Cardiac muscle cell (in vitro differentiated cells and primary cell): ENCODE results near the gene KLC1. TPM values are rescaled to one million over a fixed set of nuclear protein-coding genes. Genes with fewer than 3 reads are reported as not detected.

Experiments used
- DNase-seq, 2 donors: peaks; one replicate each; pipeline versions ENCODE4 v3.0.0 to v3.0.0-alpha.2; 2010 to 2017; ENCODE audit warnings: low read depth in 1 of 2, low spot score in 1 of 2
- H3K27ac ChIP-seq: fragments of 200-600 bp; sonication (generic); 2 replicates; pipeline ENCODE4 v1.5.1; 2016
- H3K27me3 ChIP-seq: fragments of 200-600 bp; sonication (generic); 2 replicates; pipeline ENCODE4 v1.6.0; 2016; ENCODE audit warnings: control low read depth
- H3K36me3 ChIP-seq: fragments of 200-600 bp; sonication (generic); 2 replicates; pipeline ENCODE4 v1.5.1; 2016; ENCODE audit warnings: control low read depth
- H3K4me1 ChIP-seq: fragments of 200-600 bp; sonication (generic); 2 replicates; pipeline ENCODE4 v1.8.1; 2017; ENCODE audit warnings: low read depth, mild to moderate bottlenecking, mixed run types
- H3K4me3 ChIP-seq: fragments of 200-600 bp; sonication (generic); 2 replicates; pipeline ENCODE4 v1.5.1; 2016; ENCODE audit warnings: mild to moderate bottlenecking
- H3K9me3 ChIP-seq: fragments of 200-600 bp; sonication (generic); 2 replicates; pipeline ENCODE4 v1.5.1; 2017; ENCODE audit warnings: low read depth, mild to moderate bottlenecking, control low read depth
- CTCF ChIP-seq: IDR thresholded peaks from 2 replicates; pipeline ENCODE4 v1.5.1; 2012; ENCODE audit warnings: low read depth, mild to moderate bottlenecking, low read length
- polyA plus RNA-seq: library from polyadenylated mRNA; unstranded; fragments of >200 nt; fragmentation: Nextera tagmentation; extraction: Ambion mirVana; gene quantifications from 2 replicates; pipeline ENCODE4 v1.2.1, GENCODE V29; 2016
- total RNA-seq: library from RNA; depleted of rRNA; stranded (reverse); fragments of >200 nt; gene quantifications from 2 replicates; pipeline ENCODE4 v1.2.3, GENCODE V29; 2016

Gene KLC1
- total and polyA plus RNA-seq, 2 experiments from 2014 or later, result 167 to 365 TPM

DNA sequence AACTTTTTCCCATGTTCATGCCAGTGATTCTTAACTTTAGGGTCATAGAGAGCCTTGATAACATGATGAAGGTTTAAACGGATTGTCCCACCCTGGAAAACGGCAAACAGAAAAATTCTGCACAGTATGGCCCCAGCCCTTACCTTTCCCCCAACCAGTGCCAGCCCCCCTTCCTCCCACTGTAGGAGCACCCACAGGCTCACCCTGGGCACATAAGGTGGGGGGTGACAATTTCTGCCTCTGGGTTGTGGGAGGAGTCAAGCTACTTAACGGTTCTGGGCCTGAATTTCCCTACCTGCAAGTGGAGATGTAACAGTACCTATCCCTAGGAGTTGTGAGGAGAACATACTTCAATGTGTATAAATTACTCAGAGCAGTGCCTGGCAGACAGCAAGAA is 68.2 kb downstream of the KLC1 start:
- no peaks in the 10 kb centered on the region for H3K9me3 ChIP-seq
- H3K27ac ChIP-seq, result peak overlapping the region; percentile 62
- no peak for TF ChIP-seq CTCF
- no peaks in the 10 kb centered on the region for H3K4me1 ChIP-seq
- H3K4me3 ChIP-seq, result no peak overlapping the region
- no peaks in the 10 kb centered on the region for H3K27me3 ChIP-seq
- H3K36me3 ChIP-seq, result peaks cover 11% of the 10 kb centered on the region
- DNase-seq, result no peak

- Histone ChIP-seq H3K27ac (peak overlapping the region; percentile 17), H3K36me3 (peaks cover 11% of the 10 kb centered on the region)
- TF ChIP-seq CTCF, result no peak
These were observed 68.8 kb downstream of the KLC1 start for GRCh38 chr14:103697603-103698379.

GRCh38 chr14:103698380-103699260 is 69.6 kb downstream of the KLC1 start:
- H3K4me3 ChIP-seq, result no peak overlapping the region
- H3K27me3 ChIP-seq, result no peaks in the 10 kb centered on the region
- no peak for DNase-seq
- TF ChIP-seq CTCF, result no peak
- H3K4me1 ChIP-seq, result no peaks in the 10 kb centered on the region
- H3K36me3 ChIP-seq, result peaks cover 8% of the 10 kb centered on the region
- no peak overlapping the region for H3K27ac ChIP-seq
- no peaks in the 10 kb centered on the region for H3K9me3 ChIP-seq

More at GRCh38 chr14:103697603-103698379, 68.8 kb downstream of the KLC1 start:
- H3K4me1 ChIP-seq, result no peaks in the 10 kb centered on the region
- H3K27me3 ChIP-seq, result no peaks in the 10 kb centered on the region
- no peaks in the 10 kb centered on the region for H3K9me3 ChIP-seq
- no peak for DNase-seq
- H3K4me3 ChIP-seq, result no peak overlapping the region

DNA sequence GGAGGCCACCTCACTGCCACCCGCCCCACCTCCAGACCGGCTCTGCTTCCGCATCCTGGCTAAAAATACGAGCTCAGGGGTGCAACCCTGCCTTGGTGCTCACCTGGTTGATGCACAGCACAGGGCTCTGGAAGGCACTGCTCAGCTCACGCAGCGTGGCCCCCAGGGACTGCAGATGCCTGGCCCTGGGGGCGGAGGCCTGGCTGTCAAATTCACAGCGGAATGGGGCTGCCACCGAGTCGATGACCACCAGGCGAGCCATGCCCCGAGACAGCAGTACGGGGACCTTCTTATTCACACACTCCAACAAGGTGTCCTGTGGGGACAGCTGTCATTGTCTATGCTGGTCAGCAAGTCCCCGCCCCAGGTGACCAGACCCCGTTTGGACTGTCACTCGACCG is 70.2 kb downstream of the KLC1 start:
- DNase-seq, result no peak
- Histone ChIP-seq H3K27me3 (no peaks in the 10 kb centered on the region), H3K9me3 (no peaks in the 10 kb centered on the region), H3K4me3 (no peak overlapping the region), H3K36me3 (peaks cover 3% of the 10 kb centered on the region), H3K4me1 (no peaks in the 10 kb centered on the region), H3K27ac (no peak overlapping the region)
- no peak for TF ChIP-seq CTCF

- DNase-seq, result no peak
- H3K27ac ChIP-seq, result no peak overlapping the region
- TF ChIP-seq CTCF, result no peak
- H3K4me3 ChIP-seq, result no peak overlapping the region
- no peaks in the 10 kb centered on the region for H3K9me3 ChIP-seq
- H3K36me3 ChIP-seq, result peaks cover 4% of the 10 kb centered on the region
- H3K27me3 ChIP-seq, result no peaks in the 10 kb centered on the region
- H3K4me1 ChIP-seq, result no peaks in the 10 kb centered on the region
These were observed 71.1 kb downstream of the KLC1 start for GRCh38 chr14:103699901-103700752.
